PC-3 (cell line): Measurements from ENCODE around the gene PPIA. TPM values are rescaled to one million over a fixed set of nuclear protein-coding genes. Genes with fewer than 3 reads are reported as not detected.

Experiments
- ATAC-seq: fragments of 200-7000 bp; cut with Tn5 transposase; 2 replicates; pipeline ENCODE4 v1.9.1; 2020; ENCODE audit warnings: mild to moderate bottlenecking, moderate library complexity
- BruUV-seq: library from RNA; stranded (reverse); fragments of 400-500 nt; replicated peaks from 2 replicates; lab custom pipeline; 2021; lab: Mats Ljungman, UMichigan
- CTCF ChIA-PET: fragments of 300-600 bp; sonication (Branson Sonifier 250); formaldehyde crosslinking; loops from one replicate; lab custom pipeline; 2022; ENCODE audit warnings: antibody characterized with exemption; lab: Charles Lee
- POLR2A ChIA-PET: fragments of 300-600 bp; sonication (Branson Sonifier 250); formaldehyde crosslinking; loops from one replicate; lab custom pipeline; 2022; ENCODE audit warnings: antibody characterized with exemption; ENCODE audit not compliant: unreplicated experiment; lab: Charles Lee
- DNase-seq: peaks from one replicate; pipeline ENCODE4 v3.0.0-alpha.2; 2015
- H2AFZ ChIP-seq: fragments of 300-600 bp; sonication (generic); 2 replicates; pipeline ENCODE4 v1.6.0; 2016; ENCODE audit warnings: antibody characterized with exemption, low read length
- H3F3A ChIP-seq: fragments of 300-600 bp; sonication (generic); one replicate; pipeline ENCODE4 v1.6.0; 2017; ENCODE audit warnings: antibody characterized with exemption, low read length, control low read depth, mild to moderate bottlenecking; ENCODE audit not compliant: unreplicated experiment
- H3K27ac ChIP-seq: fragments of 300-600 bp; sonication (generic); 2 replicates; pipeline ENCODE4 v1.5.1; 2016; ENCODE audit warnings: mild to moderate bottlenecking, low read length
- H3K27me3 ChIP-seq: fragments of 300-600 bp; sonication (generic); 2 replicates; pipeline ENCODE4 v1.6.1; 2016; ENCODE audit warnings: low read length, mixed read lengths
- H3K36me3 ChIP-seq: fragments of 300-600 bp; sonication (generic); 2 replicates; pipeline ENCODE4 v1.6.1; 2016; ENCODE audit warnings: low read depth, mixed run types, low read length, mixed read lengths
- H3K4me1 ChIP-seq: fragments of 300-600 bp; sonication (generic); 2 replicates; pipeline ENCODE4 v1.5.1; 2016; ENCODE audit warnings: low read length; ENCODE audit not compliant: insufficient read depth
- H3K4me2 ChIP-seq: fragments of 300-600 bp; sonication (generic); 2 replicates; pipeline ENCODE4 v1.6.0; 2016; ENCODE audit warnings: low read length
- H3K4me3 ChIP-seq: fragments of 300-600 bp; sonication (generic); 2 replicates; pipeline ENCODE4 v1.5.1; 2016; ENCODE audit warnings: mild to moderate bottlenecking, low read length, mixed read lengths
- H3K79me2 ChIP-seq: fragments of 300-600 bp; sonication (generic); 2 replicates; pipeline ENCODE4 v1.6.1; 2017; ENCODE audit warnings: low read length, mixed read lengths
- H3K9ac ChIP-seq: fragments of 300-600 bp; sonication (generic); 2 replicates; pipeline ENCODE4 v1.6.0; 2016; ENCODE audit warnings: mild to moderate bottlenecking, low read length
- H3K9me2 ChIP-seq: fragments of 300-600 bp; sonication (generic); replicated peaks from 2 replicates; pipeline ENCODE4 v1.6.1; 2016; ENCODE audit warnings: mixed run types, low read length, mixed read lengths
- H3K9me3 ChIP-seq: fragments of 300-600 bp; sonication (generic); 2 replicates; pipeline ENCODE4 v1.6.1; 2016; ENCODE audit warnings: low read length, mixed read lengths
- H4K20me1 ChIP-seq: fragments of 300-600 bp; sonication (generic); 2 replicates; pipeline ENCODE4 v1.6.1; 2016; ENCODE audit warnings: low read length, mixed read lengths
- CTCF ChIP-seq: fragments of 300-600 bp; sonication (generic); conservative IDR thresholded peaks from 2 replicates; pipeline ENCODE4 v1.5.1; 2017; ENCODE audit warnings: antibody characterized with exemption, low read depth, mild to moderate bottlenecking, low read length
- EZH2 ChIP-seq: fragments of 300-600 bp; sonication (generic); IDR thresholded peaks from one replicate; pipeline ENCODE4 v1.6.1; 2017; ENCODE audit warnings: antibody characterized with exemption, mild to moderate bottlenecking, low read length; ENCODE audit not compliant: unreplicated experiment
- EZH2phosphoT487 ChIP-seq: fragments of 300-600 bp; sonication (generic); IDR thresholded peaks from 2 replicates; pipeline ENCODE4 v1.6.1; 2018; ENCODE audit warnings: mild to moderate bottlenecking, antibody characterized with exemption, low read length, borderline replicate concordance
- intact Hi-C: fragments of 100-400 bp; cut with micrococcal nuclease; formaldehyde crosslinking; loops from 2 replicates; pipeline ENCODE4 v1.9.0; 2023
- total RNA-seq: library from RNA; depleted of rRNA; stranded (reverse); fragments of >200 nt; gene quantifications from 2 replicates; pipeline ENCODE4 v1.2.3, GENCODE V29; 2014

The PPIA gene
- total RNA-seq, 1 experiment from 2014 or later, result 4,136 TPM

GRCh38 chr7:44846816-44847508 lies 50.5 kb downstream of the PPIA start:
- intact Hi-C loops, result loop anchor here (10.0 kb wide), 1 partner anchor 112 kb away; no protein-coding TSS in a partner anchor
- H3K4me1 ChIP-seq, result peaks cover 11% of the 10 kb centered on the region
- peak overlapping the region; percentile 84 for H3K4me2 ChIP-seq
- no TSS peak for BruUV-seq
- H3K79me2 ChIP-seq, result peaks cover 56% of the 10 kb centered on the region
- no peaks in the 10 kb centered on the region for H3K27me3 ChIP-seq
- DNase-seq, result no peak
- H3K9ac ChIP-seq, result peak overlapping the region; percentile 82
- no peak for TF ChIP-seq EZH2
- no peak for TF ChIP-seq CTCF
- no peaks in the 10 kb centered on the region for H3K9me2 ChIP-seq
- ChIA-PET CTCF (interaction anchor here (1.1 kb wide), 1 partner anchor 259 kb away, joined by 4 read pairs; no protein-coding TSS in a partner anchor), POLR2A (interaction anchor here (0.6 kb wide), 1 partner anchor 141 kb away, joined by 5 read pairs; no protein-coding TSS in a partner anchor)
- H3K4me3 ChIP-seq, result peak overlapping the region; percentile 77
- peaks cover 35% of the 10 kb centered on the region for H4K20me1 ChIP-seq
- H3K36me3 ChIP-seq, result peaks cover 7% of the 10 kb centered on the region; the same call in 1 of the 2 replicates
- ATAC-seq, result no peak
- no peaks in the 10 kb centered on the region for H3K9me3 ChIP-seq
- no peaks in the 10 kb centered on the region for H3F3A ChIP-seq
- 0 out of 2 replicates have a peak overlapping the region, but pooled peaks have one; percentile 40 for H2AFZ ChIP-seq
- peak overlapping the region; percentile 45 for H3K27ac ChIP-seq

DNA sequence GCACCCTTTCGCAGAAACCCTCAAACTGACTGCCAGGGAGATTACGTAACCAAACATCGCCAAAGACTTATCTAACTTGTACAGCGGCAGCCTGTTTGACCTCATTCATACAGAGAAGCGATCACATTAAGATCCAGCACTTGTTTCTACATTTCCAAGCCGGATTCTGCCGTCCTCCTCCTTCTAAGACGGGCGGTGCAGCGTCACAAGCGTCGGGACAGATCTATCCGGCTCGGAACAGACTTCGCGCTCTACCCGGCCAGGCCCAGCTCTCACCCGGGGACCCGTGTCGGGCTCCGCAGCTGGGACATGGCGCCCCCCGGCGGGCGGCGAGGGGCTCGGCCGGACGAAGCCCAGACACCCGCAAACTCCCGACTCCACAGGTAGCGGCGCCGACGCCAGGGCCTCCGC lies 51.0 kb downstream of the PPIA start:
- ChIA-PET CTCF (interaction anchor here (1.5 kb wide), 1 partner anchor 9 kb away, joined by 3 read pairs; no protein-coding TSS in a partner anchor), POLR2A (no interaction called here)
- peak; percentile 72 for ATAC-seq
- Histone ChIP-seq H3K9me3 (no peaks in the 10 kb centered on the region), H4K20me1 (peaks cover 35% of the 10 kb centered on the region), H3K9me2 (no peaks in the 10 kb centered on the region), H3F3A (no peaks in the 10 kb centered on the region), H3K27ac (peak overlapping the region; percentile 45), H3K27me3 (no peaks in the 10 kb centered on the region), H2AFZ (peak overlapping the region; percentile 40; the same call in 1 of the 2 replicates), H3K4me2 (peak overlapping the region; percentile 84), H3K36me3 (peaks cover 1% of the 10 kb centered on the region; the same call in 1 of the 2 replicates), H3K79me2 (peaks cover 51% of the 10 kb centered on the region), H3K4me1 (peaks cover 11% of the 10 kb centered on the region), H3K4me3 (peak overlapping the region; percentile 77), H3K9ac (peak overlapping the region; percentile 82)
- BruUV-seq, result TSS peak; percentile 62
- peak; percentile 77 for TF ChIP-seq CTCF
- TF ChIP-seq EZH2, result no peak
- no peak for TF ChIP-seq EZH2phosphoT487
- intact Hi-C loops, result loop anchor here (10.0 kb wide), 1 partner anchor 113 kb away; no protein-coding TSS in a partner anchor
- peak; percentile 75 for DNase-seq
